Neural progenitor cell (in vitro differentiated cells): Measurements from ENCODE around the gene PEX11G. TPM values are rescaled to one million over a fixed set of nuclear protein-coding genes. Genes with fewer than 3 reads are reported as not detected.

Experiments
- DNase-seq: peaks from one replicate; pipeline ENCODE4 v3.0.0-alpha.2; 2016; ENCODE audit warnings: low spot score
- H2AFZ ChIP-seq: fragments of 200-600 bp; sonication (generic); replicated peaks from 2 replicates; pipeline ENCODE4 v1.6.1; 2016; ENCODE audit warnings: antibody characterized with exemption
- H3F3A ChIP-seq: fragments of 200-600 bp; sonication (generic); 2 replicates; pipeline ENCODE4 v1.6.1; 2016; ENCODE audit warnings: antibody characterized with exemption, low read depth
- H3K27ac ChIP-seq: fragments of 200-600 bp; sonication (generic); 2 replicates; pipeline ENCODE4 v1.5.1; 2016; ENCODE audit warnings: mild to moderate bottlenecking
- H3K27me3 ChIP-seq: fragments of 200-600 bp; sonication (generic); 2 replicates; pipeline ENCODE4 v1.6.1; 2016; ENCODE audit warnings: mild to moderate bottlenecking, moderate library complexity
- H3K36me3 ChIP-seq: fragments of 200-600 bp; sonication (generic); 2 replicates; pipeline ENCODE4 v1.5.1; 2016
- H3K4me1 ChIP-seq: fragments of 200-600 bp; sonication (generic); 2 replicates; pipeline ENCODE4 v1.6.1; 2016; ENCODE audit warnings: mixed run types
- H3K4me2 ChIP-seq: fragments of 200-600 bp; sonication (generic); 2 replicates; pipeline ENCODE4 v1.6.1; 2016
- H3K4me3 ChIP-seq: fragments of 200-600 bp; sonication (generic); 2 replicates; pipeline ENCODE4 v1.5.1; 2016
- H3K79me2 ChIP-seq: fragments of 200-600 bp; sonication (generic); 2 replicates; pipeline ENCODE4 v1.6.1; 2016; ENCODE audit warnings: low read depth
- H3K9ac ChIP-seq: fragments of 200-600 bp; sonication (generic); 2 replicates; pipeline ENCODE4 v1.6.1; 2016
- H3K9me3 ChIP-seq: fragments of 200-600 bp; sonication (generic); 2 replicates; pipeline ENCODE4 v1.5.1; 2016; ENCODE audit warnings: low read depth
- H4K20me1 ChIP-seq: fragments of 200-600 bp; sonication (generic); 2 replicates; pipeline ENCODE4 v1.6.1; 2016; ENCODE audit warnings: low read depth
- H3K27ac Mint-ChIP-seq: 3 replicates; pipeline ENCODE4 v1.8.0; 2021; ENCODE audit warnings: mixed read lengths
- H3K27me3 Mint-ChIP-seq: 2 replicates; pipeline ENCODE4 v1.8.0; 2022; ENCODE audit warnings: low read depth, mild to moderate bottlenecking, inconsistent platforms, moderate library complexity, mixed read lengths; ENCODE audit not compliant: insufficient read depth
- H3K36me3 Mint-ChIP-seq: 3 replicates; pipeline ENCODE4 v1.8.0; 2021; ENCODE audit warnings: mixed read lengths
- H3K4me1 Mint-ChIP-seq: 3 replicates; pipeline ENCODE4 v1.8.0; 2021; ENCODE audit warnings: mixed read lengths
- H3K4me3 Mint-ChIP-seq: 3 replicates; pipeline ENCODE4 v1.8.0; 2021; ENCODE audit warnings: mild to moderate bottlenecking, moderate library complexity, mixed read lengths
- H3K9me3 Mint-ChIP-seq: 3 replicates; pipeline ENCODE4 v1.8.0; 2020; ENCODE audit warnings: mixed read lengths
- EZH2 ChIP-seq: fragments of 200-600 bp; sonication (generic); IDR thresholded peaks from 2 replicates; pipeline ENCODE4 v1.6.1; 2017; ENCODE audit warnings: antibody characterized with exemption, mild to moderate bottlenecking, moderate library complexity
- EZH2phosphoT487 ChIP-seq: fragments of 200-600 bp; sonication (generic); IDR thresholded peaks from 2 replicates; pipeline ENCODE4 v1.6.1; 2017; ENCODE audit warnings: antibody characterized with exemption
- total RNA-seq: library from RNA; depleted of rRNA; stranded (reverse); fragments of >200 nt; gene quantifications from 2 replicates; pipeline ENCODE4 v1.2.3, GENCODE V29; 2015; ENCODE audit warnings: low replicate concordance
- TF ChIP-seq, protein P1 (sequence below): fragments of 200-600 bp; sonication (generic); IDR thresholded peaks from 2 replicates; pipeline ENCODE4 v1.5.1; 2017; ENCODE audit warnings: antibody characterized with exemption, mild to moderate bottlenecking

The PEX11G gene
- total RNA-seq, 1 donor from 2014 or later, result 1.0 TPM

DNA sequence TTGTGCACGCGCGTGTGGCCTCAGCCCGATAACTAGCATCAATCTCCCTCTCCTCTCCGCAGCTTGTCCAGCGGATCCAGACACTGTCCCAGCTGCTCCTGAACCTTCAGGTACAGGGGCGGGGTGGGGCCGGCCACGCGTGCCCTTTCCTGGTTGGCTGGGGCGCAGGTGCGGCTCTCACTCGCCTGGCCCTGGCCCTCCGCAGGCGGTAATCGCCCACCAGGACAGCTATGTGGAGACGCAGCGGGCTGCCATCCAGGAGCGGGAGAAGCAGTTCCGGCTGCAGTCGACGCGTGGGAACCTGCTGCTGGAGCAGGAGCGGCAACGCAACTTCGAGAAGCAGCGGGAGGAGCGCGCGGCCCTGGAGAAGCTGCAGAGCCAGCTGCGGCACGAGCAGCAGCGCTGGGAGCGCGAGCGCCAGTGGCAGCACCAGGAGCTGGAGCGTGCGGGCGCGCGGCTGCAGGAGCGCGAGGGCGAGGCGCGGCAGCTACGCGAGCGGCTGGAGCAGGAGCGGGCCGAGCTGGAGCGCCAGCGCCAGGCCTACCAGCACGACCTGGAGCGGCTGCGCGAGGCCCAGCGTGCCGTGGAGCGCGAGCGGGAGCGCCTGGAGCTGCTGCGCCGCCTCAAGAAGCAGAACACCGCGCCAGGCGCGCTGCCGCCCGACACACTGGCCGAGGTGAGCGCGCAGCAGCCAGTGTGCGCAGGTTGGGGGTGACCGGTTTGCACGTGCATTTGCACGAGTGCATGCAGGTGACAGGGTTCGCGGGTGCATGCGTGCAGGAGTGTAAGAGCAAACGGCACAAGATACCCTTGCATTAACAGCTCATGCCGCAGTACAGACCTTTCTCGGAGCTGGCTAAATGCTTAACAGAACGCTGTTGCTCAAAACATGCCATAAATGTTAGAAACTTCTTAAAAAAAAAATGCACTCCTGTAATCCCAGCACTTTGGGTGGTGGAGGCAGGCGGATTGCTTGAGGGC, 21.5 kb downstream of the PEX11G start:
- no peak overlapping the region for H3K4me2 ChIP-seq
- Mint-ChIP-seq H3K9me3 (no peaks in the 10 kb centered on the region), H3K27ac (no peak overlapping the region), H3K4me3 (no peak overlapping the region), H3K36me3 (peaks cover 4% of the 10 kb centered on the region), H3K27me3 (no peaks in the 10 kb centered on the region), H3K4me1 (no peaks in the 10 kb centered on the region)
- H3K9ac ChIP-seq, result no peak overlapping the region
- no peak for DNase-seq
- H3K27me3 ChIP-seq, result no peaks in the 10 kb centered on the region
- no peaks in the 10 kb centered on the region for H3K79me2 ChIP-seq
- H3K9me3 ChIP-seq, result no peaks in the 10 kb centered on the region
- no peak overlapping the region for H2AFZ ChIP-seq
- no peaks in the 10 kb centered on the region for H3K4me1 ChIP-seq
- no peak overlapping the region for H3K27ac ChIP-seq
- no peak for TF ChIP-seq EZH2
- TF ChIP-seq, protein P1, sequence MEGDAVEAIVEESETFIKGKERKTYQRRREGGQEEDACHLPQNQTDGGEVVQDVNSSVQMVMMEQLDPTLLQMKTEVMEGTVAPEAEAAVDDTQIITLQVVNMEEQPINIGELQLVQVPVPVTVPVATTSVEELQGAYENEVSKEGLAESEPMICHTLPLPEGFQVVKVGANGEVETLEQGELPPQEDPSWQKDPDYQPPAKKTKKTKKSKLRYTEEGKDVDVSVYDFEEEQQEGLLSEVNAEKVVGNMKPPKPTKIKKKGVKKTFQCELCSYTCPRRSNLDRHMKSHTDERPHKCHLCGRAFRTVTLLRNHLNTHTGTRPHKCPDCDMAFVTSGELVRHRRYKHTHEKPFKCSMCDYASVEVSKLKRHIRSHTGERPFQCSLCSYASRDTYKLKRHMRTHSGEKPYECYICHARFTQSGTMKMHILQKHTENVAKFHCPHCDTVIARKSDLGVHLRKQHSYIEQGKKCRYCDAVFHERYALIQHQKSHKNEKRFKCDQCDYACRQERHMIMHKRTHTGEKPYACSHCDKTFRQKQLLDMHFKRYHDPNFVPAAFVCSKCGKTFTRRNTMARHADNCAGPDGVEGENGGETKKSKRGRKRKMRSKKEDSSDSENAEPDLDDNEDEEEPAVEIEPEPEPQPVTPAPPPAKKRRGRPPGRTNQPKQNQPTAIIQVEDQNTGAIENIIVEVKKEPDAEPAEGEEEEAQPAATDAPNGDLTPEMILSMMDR, result no peak
- no peaks in the 10 kb centered on the region for H3F3A ChIP-seq
- H3K36me3 ChIP-seq, result no peaks in the 10 kb centered on the region
- no peaks in the 10 kb centered on the region for H4K20me1 ChIP-seq
- H3K4me3 ChIP-seq, result no peak overlapping the region

DNA sequence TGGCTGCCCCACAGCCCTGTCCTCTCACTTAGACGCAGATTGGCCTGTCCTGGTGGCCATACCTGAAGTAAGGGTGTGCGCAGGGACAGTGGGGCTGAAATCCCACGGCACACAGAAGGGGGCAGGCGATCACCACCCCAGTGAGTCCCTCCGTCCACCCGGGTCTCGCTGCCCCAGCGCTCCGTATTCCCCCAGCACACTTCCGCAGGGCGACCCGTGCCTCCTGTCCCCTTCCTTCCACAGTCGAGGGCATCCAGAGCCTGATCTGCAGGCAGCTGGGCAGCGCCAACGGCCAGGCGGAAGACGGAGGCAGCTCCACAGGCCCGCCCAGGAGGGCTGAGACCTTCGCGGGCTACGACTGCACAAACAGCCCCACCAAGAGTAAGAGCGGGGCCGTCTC, 25.3 kb downstream of the PEX11G start:
- no peaks in the 10 kb centered on the region for H3K79me2 ChIP-seq
- no peak for TF ChIP-seq EZH2
- no peak overlapping the region for H3K4me3 Mint-ChIP-seq
- DNase-seq, result no peak
- no peak overlapping the region for H3K27ac Mint-ChIP-seq
- no peaks in the 10 kb centered on the region for H3K4me1 ChIP-seq
- H4K20me1 ChIP-seq, result no peaks in the 10 kb centered on the region
- H3K4me3 ChIP-seq, result no peak overlapping the region
- no peak overlapping the region for H3K27ac ChIP-seq
- H3K4me2 ChIP-seq, result no peak overlapping the region
- no peaks in the 10 kb centered on the region for H3K9me3 Mint-ChIP-seq
- H3K36me3 ChIP-seq, result no peaks in the 10 kb centered on the region
- no peak overlapping the region for H2AFZ ChIP-seq
- H3K9ac ChIP-seq, result no peak overlapping the region
- H3K27me3 Mint-ChIP-seq, result no peaks in the 10 kb centered on the region
- no peaks in the 10 kb centered on the region for H3K9me3 ChIP-seq
- peaks cover 8% of the 10 kb centered on the region for H3K36me3 Mint-ChIP-seq
- no peaks in the 10 kb centered on the region for H3K27me3 ChIP-seq
- no peaks in the 10 kb centered on the region for H3K4me1 Mint-ChIP-seq
- no peaks in the 10 kb centered on the region for H3F3A ChIP-seq

DNA sequence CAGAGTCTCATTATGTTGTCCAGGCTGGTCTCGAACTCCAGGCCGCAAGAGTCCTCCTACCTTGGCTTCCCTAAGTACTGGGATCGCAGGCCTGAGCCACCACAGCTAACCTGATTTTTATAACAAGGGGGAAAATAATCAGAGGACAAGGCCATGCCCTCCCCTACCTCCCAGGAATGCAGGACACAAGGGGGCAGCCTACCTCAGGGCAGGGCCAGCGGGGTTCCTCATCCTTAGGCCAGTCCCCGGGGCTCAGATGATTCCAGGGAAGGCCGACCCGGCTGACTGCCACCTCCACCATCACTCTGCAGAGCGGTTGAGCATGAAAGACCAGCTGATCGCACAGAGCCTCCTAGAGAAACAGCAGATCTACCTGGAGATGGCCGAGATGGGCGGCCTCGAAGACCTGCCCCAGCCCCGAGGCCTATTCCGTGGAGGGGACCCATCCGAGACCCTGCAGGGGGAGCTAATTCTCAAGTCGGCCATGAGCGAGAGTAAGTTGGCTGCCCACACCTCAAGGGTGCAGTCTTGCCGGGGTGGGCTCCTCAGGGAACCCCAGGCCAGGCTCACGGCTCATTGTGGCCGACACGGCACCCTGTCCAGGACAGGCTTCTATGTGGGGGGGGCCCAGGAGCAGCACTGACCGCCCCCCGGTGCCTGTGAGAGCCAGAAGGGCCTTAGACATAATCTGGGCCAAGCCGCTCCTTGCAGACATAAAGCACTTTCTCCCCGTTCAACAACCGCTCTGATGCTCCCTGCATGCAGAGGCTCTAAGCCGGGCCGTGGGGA, 26.8 kb downstream of the PEX11G start:
- Histone ChIP-seq H3F3A (no peaks in the 10 kb centered on the region), H3K27me3 (no peaks in the 10 kb centered on the region), H3K4me1 (no peaks in the 10 kb centered on the region), H3K4me3 (no peak overlapping the region), H3K9ac (no peak overlapping the region), H3K27ac (no peak overlapping the region), H3K4me2 (no peak overlapping the region), H3K36me3 (no peaks in the 10 kb centered on the region), H2AFZ (no peak overlapping the region), H4K20me1 (no peaks in the 10 kb centered on the region), H3K9me3 (no peaks in the 10 kb centered on the region), H3K79me2 (no peaks in the 10 kb centered on the region)
- Mint-ChIP-seq H3K27ac (no peak overlapping the region), H3K4me1 (no peaks in the 10 kb centered on the region), H3K4me3 (no peak overlapping the region), H3K36me3 (peaks cover 9% of the 10 kb centered on the region), H3K27me3 (no peaks in the 10 kb centered on the region), H3K9me3 (no peaks in the 10 kb centered on the region)
- no peak for TF ChIP-seq EZH2
- TF ChIP-seq EZH2phosphoT487, result no peak
- TF ChIP-seq, protein P1, result peak; percentile 20
- peak; percentile 23 for DNase-seq
